ENCODE results near the gene GREB1.

The GREB1 gene

DNA sequence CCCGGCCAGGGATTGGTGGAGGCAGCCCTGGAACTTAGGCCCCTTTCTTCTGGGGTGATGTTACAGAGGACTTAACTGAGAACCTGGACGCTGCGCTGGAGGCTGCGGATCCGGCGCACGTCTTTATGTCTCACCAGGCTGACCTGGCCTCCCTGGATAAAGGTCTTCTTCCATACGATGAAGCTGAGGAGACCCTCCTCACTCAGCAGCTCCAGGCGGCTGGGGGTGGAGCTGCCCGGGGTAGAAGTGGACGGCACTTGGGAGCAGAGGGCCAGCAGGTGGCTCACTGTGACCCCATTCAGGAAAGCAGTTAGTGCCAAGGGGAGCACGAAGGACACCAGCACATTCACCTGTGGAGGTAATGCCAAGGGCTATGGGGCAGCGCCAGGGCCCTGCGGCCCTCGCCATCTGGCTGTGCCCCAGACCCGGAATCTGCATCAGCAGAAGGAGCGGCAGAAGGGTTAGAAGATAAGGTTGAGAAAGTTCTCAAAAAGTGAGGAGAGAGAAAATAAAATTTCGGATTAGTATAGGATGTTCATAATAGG lies 128.1 kb downstream of the GREB1 start:
- H3K4me3 ChIP-seq (ENCODE audit: low read length), result no peak overlapping the region
- TF ChIP-seq, protein P1, sequence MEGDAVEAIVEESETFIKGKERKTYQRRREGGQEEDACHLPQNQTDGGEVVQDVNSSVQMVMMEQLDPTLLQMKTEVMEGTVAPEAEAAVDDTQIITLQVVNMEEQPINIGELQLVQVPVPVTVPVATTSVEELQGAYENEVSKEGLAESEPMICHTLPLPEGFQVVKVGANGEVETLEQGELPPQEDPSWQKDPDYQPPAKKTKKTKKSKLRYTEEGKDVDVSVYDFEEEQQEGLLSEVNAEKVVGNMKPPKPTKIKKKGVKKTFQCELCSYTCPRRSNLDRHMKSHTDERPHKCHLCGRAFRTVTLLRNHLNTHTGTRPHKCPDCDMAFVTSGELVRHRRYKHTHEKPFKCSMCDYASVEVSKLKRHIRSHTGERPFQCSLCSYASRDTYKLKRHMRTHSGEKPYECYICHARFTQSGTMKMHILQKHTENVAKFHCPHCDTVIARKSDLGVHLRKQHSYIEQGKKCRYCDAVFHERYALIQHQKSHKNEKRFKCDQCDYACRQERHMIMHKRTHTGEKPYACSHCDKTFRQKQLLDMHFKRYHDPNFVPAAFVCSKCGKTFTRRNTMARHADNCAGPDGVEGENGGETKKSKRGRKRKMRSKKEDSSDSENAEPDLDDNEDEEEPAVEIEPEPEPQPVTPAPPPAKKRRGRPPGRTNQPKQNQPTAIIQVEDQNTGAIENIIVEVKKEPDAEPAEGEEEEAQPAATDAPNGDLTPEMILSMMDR (conservative IDR thresholded peaks at IDR 0.05; ENCODE audit: low read length), result no peak
- no peak for DNase-seq (ENCODE audit: low read depth)

DNA sequence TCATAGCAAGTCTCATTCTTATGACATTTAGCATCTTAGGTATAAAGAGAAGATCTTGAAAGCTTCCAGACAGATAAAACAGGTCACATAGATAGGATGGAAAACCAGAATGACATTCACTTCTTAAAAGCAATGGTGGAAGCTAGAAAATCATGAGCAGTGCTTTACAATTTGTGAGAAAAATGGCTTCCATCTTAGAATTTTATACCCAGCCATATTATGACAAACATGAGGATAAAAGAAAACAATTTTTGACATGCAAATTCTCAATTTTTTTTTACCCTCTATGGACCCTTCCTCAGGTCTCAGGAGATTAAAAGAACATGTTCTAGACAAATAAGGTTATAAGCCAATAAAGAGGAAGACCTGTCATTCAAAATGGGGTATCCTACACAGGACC lies 129.0 kb downstream of the GREB1 start:
- no peak overlapping the region for H3K4me3 ChIP-seq (ENCODE audit: low read length)
- TF ChIP-seq, protein P1 (conservative IDR thresholded peaks at IDR 0.05; ENCODE audit: low read length), result no peak
- no peak for DNase-seq (ENCODE audit: low read depth)

DNA sequence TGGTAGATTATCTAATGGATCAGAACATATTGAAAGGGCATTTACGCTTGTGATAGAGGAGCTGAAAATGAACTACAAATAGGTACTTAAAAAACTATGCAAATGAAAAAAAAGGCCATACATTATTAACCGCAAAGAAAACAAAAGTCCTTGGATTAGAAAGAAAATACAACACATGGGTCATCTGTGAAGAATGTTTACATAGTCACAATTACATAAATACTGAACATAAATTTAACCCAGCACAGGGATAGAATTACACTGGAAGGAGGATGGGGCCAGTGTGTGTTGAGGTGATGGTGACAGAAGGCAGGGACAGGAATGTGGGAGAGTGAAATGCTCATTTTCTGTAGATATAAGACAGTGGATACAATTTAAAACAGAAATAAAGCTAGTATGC lies 129.6 kb downstream of the GREB1 start:
- DNase-seq (ENCODE audit: low read depth), result no peak
- no peak overlapping the region for H3K4me3 ChIP-seq (ENCODE audit: low read length)
- TF ChIP-seq, protein P1 (conservative IDR thresholded peaks at IDR 0.05; ENCODE audit: low read length), result no peak

DNA sequence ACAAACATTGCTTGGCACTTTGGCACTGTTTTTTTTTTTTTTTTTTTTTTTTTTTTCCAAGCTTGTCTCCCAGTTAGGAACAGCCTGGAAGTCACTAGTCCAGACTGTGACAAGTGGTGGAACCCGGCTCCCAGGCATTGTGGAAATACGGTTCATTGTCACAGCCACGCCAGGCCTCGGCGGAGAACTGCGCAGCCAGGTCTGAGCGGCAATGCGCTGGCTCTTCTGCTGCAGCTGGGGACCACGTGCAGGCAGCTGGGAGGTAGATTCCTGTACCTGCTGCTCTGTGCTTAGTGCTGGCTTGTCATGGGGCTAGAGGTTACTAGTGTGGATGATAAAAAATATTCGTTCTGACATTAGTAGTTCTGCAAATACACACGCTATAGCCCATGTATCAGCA lies 131.2 kb downstream of the GREB1 start:
- TF ChIP-seq, protein P1 (conservative IDR thresholded peaks at IDR 0.05; ENCODE audit: low read length), result no peak
- no peak for DNase-seq (ENCODE audit: low read depth)
- no peak overlapping the region for H3K4me3 ChIP-seq (ENCODE audit: low read length)

DNA sequence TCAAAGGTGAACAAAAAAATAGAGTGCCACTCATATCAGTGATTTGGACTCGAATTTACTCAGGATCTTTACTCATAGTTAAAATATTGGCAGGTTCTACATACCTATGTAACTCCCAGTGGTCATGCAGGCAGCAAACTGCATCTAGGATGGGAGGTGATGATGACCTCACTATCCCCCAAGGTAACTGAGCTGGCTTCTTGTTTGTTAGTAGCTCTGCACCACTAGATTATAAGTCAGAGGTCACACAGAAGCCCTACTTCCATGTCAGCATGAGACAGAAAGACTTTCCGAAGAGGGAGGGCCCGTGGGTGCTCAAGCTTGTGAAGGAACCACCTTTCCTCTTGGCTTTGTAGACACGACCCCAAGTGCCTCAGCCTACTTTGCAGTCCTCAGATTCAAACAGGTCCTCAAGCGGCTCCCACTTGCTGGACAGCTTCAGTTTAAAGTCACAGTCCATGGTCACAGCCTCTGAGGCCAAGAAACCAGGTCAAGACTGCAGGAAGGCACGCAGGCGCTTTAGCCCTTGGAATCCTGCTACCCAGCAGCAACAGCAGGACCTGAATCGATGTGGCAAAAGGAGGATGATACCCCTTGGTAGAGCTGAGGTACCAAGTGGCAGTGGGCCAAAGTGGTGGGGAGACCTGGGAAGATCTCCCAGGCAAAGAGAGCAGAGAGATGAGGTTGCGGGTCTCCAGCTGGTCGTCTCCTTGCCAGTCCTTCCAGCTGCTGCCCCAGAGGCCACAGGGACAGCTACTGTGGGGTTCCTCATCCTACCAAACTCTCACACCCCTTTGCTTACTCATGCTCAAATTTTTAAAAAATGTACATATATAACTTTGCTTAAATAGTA lies 131.9 kb downstream of the GREB1 start:
- H3K4me3 ChIP-seq (ENCODE audit: low read length), result no peak overlapping the region
- no peak for DNase-seq (ENCODE audit: low read depth)
- TF ChIP-seq, protein P1 (conservative IDR thresholded peaks at IDR 0.05; ENCODE audit: low read length), result no peak

DNA sequence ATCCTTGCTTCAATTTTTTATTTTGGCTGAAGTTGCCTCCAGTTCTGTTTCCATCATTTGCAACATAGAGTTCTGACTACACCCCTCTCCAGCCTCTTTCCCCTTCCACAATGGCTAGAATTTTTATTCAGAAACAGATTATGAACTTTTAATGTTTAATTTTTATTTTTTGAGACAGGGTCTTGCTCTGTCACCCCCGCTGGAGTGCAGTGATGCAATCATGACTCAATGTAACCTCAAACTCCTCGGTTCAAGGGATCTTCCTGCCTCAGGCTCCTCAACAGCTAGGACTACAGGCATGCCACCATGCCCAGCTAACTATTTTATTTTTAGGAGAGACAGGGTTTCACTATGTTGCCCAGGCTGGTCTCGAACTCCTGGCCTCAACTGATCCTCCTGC lies 133.3 kb downstream of the GREB1 start:
- TF ChIP-seq, protein P1 (conservative IDR thresholded peaks at IDR 0.05; ENCODE audit: low read length), result no peak
- DNase-seq (ENCODE audit: low read depth), result no peak
- H3K4me3 ChIP-seq (ENCODE audit: low read length), result no peak overlapping the region

Measured in AG10803 (cell line).